C4-2B (cell line): Measurements from ENCODE around the gene MED12L.

Experiments
- CTCF ChIP-seq: fragments of 450-650 bp; conservative IDR thresholded peaks from 2 replicates; pipeline ENCODE4 v1.5.1; 2017; ENCODE audit warnings: mild to moderate bottlenecking
- ZFX ChIP-seq: fragments of 450-650 bp; IDR thresholded peaks from 2 replicates; pipeline ENCODE4 v1.6.1; 2017

DNA sequence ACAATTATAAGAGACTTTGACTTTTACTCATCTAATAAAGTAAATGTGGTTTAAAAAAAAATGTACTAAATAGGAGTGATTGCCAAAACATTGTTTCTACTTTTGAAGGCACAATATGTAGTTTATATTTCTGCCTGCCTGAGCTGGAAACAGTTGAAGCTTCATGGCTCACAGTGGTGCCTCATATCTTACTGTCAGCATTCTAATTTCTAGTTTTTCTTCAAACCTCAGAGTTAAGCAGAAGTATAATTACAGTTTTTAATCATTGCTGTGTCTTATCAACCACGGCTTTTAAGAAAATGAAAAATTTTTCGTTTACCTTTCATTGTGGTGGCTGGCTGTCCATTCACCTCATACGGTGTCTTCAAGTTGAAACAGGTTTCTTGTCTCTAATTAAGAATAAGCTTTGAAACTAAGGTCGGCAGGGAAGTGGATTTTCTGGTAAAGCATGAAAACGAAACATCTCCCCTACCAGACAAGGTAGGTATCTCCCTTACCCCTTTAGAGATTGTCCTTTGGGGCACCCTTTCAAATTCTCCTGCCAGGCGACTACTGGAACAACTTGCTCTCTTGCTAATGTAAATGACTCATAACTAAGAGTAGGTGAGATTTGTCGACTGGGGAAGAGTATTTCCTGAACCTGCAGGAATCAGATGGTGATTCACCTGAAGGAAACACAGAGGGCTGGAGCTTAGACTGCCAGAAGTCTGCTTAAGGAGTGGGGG, 231.0 kb downstream of the MED12L start, which contains the start of gene GPR87:
- TF ChIP-seq CTCF, result no peak
- TF ChIP-seq ZFX, result no peak
